Heart left ventricle (tissue), 16 donors: ENCODE measurements around the gene SRPX. TPM values are rescaled to one million over a fixed set of nuclear protein-coding genes. Genes with fewer than 3 reads are reported as not detected.

Experiments
- ATAC-seq, 4 donors: fragments of 200-7000 bp; cut with Tn5 transposase; one replicate each; pipeline ENCODE4 v1.9.1; 2020 to 2022; ENCODE audit warnings: moderate library complexity in 4 of 4, mild to moderate bottlenecking in 3 of 4, moderate number of reproducible peaks in 1 of 4
- DNase-seq, 5 donors: peaks; one replicate each; pipeline ENCODE4 v3.0.0-alpha.2; 2020
- H3K27ac ChIP-seq, 12 donors: fragments of 200-600 bp; sonication (generic) in 4 of 12; one replicate each; pipeline versions ENCODE4 v1.5.0 to v1.8.0; 2016 to 2022; ENCODE audit warnings: mild to moderate bottlenecking in 2 of 12
- H3K27me3 ChIP-seq, 9 donors: fragments of 200-600 bp; sonication (generic) in 2 of 9; one replicate each; pipeline versions ENCODE4 v1.5.1 to v1.8.0; 2016 to 2022; ENCODE audit warnings: mild to moderate bottlenecking in 3 of 9
- H3K36me3 ChIP-seq, 9 donors: fragments of 200-600 bp; sonication (generic) in 2 of 9; one replicate each; pipeline versions ENCODE4 v1.5.0 to v1.8.0; 2018 to 2022; ENCODE audit warnings: mild to moderate bottlenecking in 2 of 9
- H3K4me1 ChIP-seq, 12 donors: fragments of 200-600 bp; sonication (generic) in 4 of 12; one replicate each; pipeline versions ENCODE4 v1.5.0 to v1.8.0; 2016 to 2022; ENCODE audit warnings: mild to moderate bottlenecking in 3 of 12
- H3K4me3 ChIP-seq, 12 donors: fragments of 200-600 bp; sonication (generic) in 4 of 12; one replicate each; pipeline versions ENCODE4 v1.5.0 to v1.8.0; 2017 to 2022; ENCODE audit warnings: mild to moderate bottlenecking in 9 of 12, moderate library complexity in 4 of 12
- H3K9me3 ChIP-seq, 12 donors: fragments of 200-600 bp; sonication (generic) in 4 of 12; one replicate each; pipeline versions ENCODE4 v1.5.0 to v1.8.0; 2016 to 2022; ENCODE audit warnings: mild to moderate bottlenecking in 1 of 12
- CTCF ChIP-seq, 12 donors: fragments of 200-600 bp; sonication (generic) in 4 of 12; IDR thresholded peaks; one replicate each; pipeline versions ENCODE4 v1.5.0 to v1.8.0; 2018 to 2022; ENCODE audit warnings: antibody characterized with exemption in 12 of 12, mild to moderate bottlenecking in 5 of 12
- POLR2A ChIP-seq, 2 donors: fragments of 450-650 bp; IDR thresholded peaks; one replicate each; pipeline ENCODE4 v1.6.1; 2017; ENCODE audit warnings: antibody characterized with exemption in 2 of 2, mild to moderate bottlenecking in 2 of 2, moderate library complexity in 2 of 2
- WGBS, 4 donors: extraction: QIAGEN DNeasy Blood & Tissue Kit in 2 of 4; methylation state at CpG; one replicate each; pipeline versions ENCODE4 v1.1.5 to v1.1.7; 2013 to 2018; 5-methylcytosine and 5-hydroxymethylcytosine counted together
- intact Hi-C, 10 donors: fragments of 100-400 bp; cut with DNase I; formaldehyde crosslinking; loops; one replicate each; pipeline versions ENCODE4 v1.11.1 to v1.14.2; 2022
- polyA plus RNA-seq, 2 donors: library from polyadenylated mRNA; stranded (reverse); fragments of 200-250 nt; gene quantifications; one replicate each; pipeline ENCODE4 v1.2.3, GENCODE V29; 2013
- total RNA-seq, 9 donors: library from RNA; depleted of rRNA in 2 of 9; stranded (reverse); fragments of >200 nt in 2 of 9; fragmentation: NEBNext Ultra II Directional in 3 of 9; extraction: Animal tissue kit (Norgen Biotek cat#: 25700) in 3 of 9; gene quantifications; one replicate each; pipeline versions ENCODE4 v1.1.0 to v1.2.4, GENCODE V29; 2016 to 2023
- donor health status: ischemic (EF 13 %, LVEDD 7.1; RV severe dilation, severe dysfunction).
- donor health status: healthy with polysubstance abuse.
- donor health status: DM: no; HTN: yes; CAD: no.
- donor health status: DM: no; HTN: no; CAD: no.
- donor health status: ischemic (EF 25% LVEDD 6.9; RV normal size, moderate dysfunction).
- donor health status: ischemic (EF 25% LVEDD 5.7; RV mildly dilated, moderate dysfunction).
- donor health status: healthy.
- donor health status: DM: yes; HTN: yes; CAD: no.
- donor health status: ischemic (EF 35%, LVEDD 5.7; RV mildly dilated, moderate dysfunction).
- donor health status: nonischemic (EF 11% LVEDD 7.7; RV severe dilation, severe dysfunction).
- donor health status: DM: yes; HTN: yes; CAD: no.
- donor health status: PGD.
- donor health status: ischemic (EF 29% LVEDD 5.4; RV normal size, mild dysfunction).
- donor health status: nonischemic (EF 23%, LVEDD 6.1; RV moderate dilation, normal function).

The SRPX gene
- total and polyA plus RNA-seq, 11 donors = 38.2 to 137 (median 53.8) TPM

DNA sequence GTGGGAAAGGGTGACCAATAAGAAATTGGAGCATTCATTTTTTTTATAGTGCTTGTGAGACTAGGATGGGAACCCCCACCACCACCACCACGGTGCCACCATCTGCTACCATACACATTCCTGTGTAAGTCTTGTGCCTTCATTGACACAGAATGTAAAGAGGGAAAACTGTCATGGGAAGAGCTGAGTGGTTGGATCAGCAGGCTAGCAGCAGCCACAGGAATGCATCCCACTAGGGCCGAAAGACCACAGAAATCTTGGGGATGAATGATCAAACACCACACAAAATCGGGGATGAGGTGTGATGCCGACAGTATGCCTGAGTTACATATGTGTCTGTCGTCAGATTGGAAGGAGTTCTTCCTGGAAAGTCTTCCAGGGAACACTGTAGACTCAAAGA is 69.2 kb downstream of the SRPX start:
- 65 to 86% (median 77%) methylated on average over 5 of the region's 5 CpGs for WGBS, 4 donors
- TF ChIP-seq POLR2A (IDR thresholded peaks at IDR 0.05) (no peak), CTCF (IDR thresholded peaks at IDR 0.05) (no peak)

DNA sequence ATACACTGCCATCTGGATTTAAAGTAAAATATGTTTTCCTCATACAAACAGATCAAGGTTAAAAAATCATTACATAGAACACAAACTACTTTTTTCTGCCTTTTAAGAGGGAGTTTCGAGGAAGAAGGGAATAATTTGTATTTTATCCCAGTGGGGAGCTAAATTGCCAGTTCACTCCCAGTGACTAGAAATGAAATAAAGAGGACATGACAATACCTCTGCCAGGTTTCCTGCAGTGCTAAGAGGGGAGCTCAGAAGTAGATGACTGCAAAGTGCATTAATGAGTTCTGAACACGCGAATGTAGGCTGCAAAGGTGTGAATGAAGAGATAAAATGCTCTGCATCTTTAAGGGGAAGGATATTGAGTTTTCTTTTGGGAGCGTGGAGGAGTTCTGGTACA is 69.7 kb downstream of the SRPX start:
- Histone ChIP-seq H3K27me3 (peaks cover 0 to 7% (median 0%) of the 10 kb centered on the region in 9 donors), H3K9me3 (no peaks in the 10 kb centered on the region), H3K27ac (no peak overlapping the region), H3K4me1 (peaks cover 0 to 4% (median 0%) of the 10 kb centered on the region in 12 donors), H3K36me3 (peaks cover 0 to 8% (median 0%) of the 10 kb centered on the region in 9 donors), H3K4me3 (no peak overlapping the region)
- ATAC-seq = no peak
- 59 to 85% (median 75%) methylated on average over 4 of the region's 4 CpGs for WGBS, 4 donors
- DNase-seq = no peak
- intact Hi-C loops = no loop called here
- TF ChIP-seq POLR2A (IDR thresholded peaks at IDR 0.05) = no peak
- no peak for TF ChIP-seq CTCF (IDR thresholded peaks at IDR 0.05)

More for the DNA sequence above, 69.2 kb downstream of the SRPX start:
- Histone ChIP-seq H3K4me3 (no peak overlapping the region), H3K27me3 (peaks cover 0 to 7% (median 0%) of the 10 kb centered on the region in 9 donors), H3K36me3 (peaks cover 0 to 9% (median 0%) of the 10 kb centered on the region in 9 donors), H3K9me3 (no peaks in the 10 kb centered on the region), H3K4me1 (peaks cover 0 to 4% (median 0%) of the 10 kb centered on the region in 12 donors), H3K27ac (no peak overlapping the region)
- ATAC-seq (no peak), DNase-seq (no peak)
- intact Hi-C loops = no loop called here

DNA sequence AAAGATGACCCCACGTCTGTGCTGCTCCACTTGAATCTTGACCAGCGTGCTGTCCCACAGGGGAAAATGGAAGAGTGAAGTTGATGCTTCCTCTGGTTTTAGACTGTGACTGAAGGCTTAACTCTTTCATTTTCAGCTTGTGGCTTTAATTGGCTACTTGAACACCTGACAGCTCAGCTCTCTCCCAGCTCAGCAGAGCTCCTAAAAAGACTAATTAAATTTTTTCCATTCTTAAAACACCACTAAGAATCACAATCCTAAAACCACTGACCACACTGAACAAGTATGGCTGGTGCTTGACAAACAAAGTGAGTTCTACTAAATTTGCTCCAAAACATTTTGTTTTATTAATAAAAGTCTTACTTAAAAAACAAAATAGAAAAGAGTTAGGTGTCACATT is 71.7 kb downstream of the SRPX start:
- WGBS, 4 donors = 58 to 88% (median 79%) methylated on average over 2 of the region's 2 CpGs
- no peaks in the 10 kb centered on the region for H3K4me1 ChIP-seq
- no peak for ATAC-seq
- no peak overlapping the region for H3K27ac ChIP-seq
- no peaks in the 10 kb centered on the region for H3K9me3 ChIP-seq
- intact Hi-C loops = no loop called here
- peaks cover 0 to 19% (median 0%) of the 10 kb centered on the region in 9 donors for H3K27me3 ChIP-seq
- peaks cover 0 to 7% (median 0%) of the 10 kb centered on the region in 9 donors for H3K36me3 ChIP-seq
- no peak overlapping the region for H3K4me3 ChIP-seq
- no peak for DNase-seq
- no peak for TF ChIP-seq POLR2A (IDR thresholded peaks at IDR 0.05)
- TF ChIP-seq CTCF (IDR thresholded peaks at IDR 0.05) = no peak

- no peak for DNase-seq
- intact Hi-C loops = no loop called here
- peak in 2 of 4 donors; percentile 61 to 81 for ATAC-seq
- peaks cover 0 to 27% (median 0%) of the 10 kb centered on the region in 9 donors for H3K27me3 ChIP-seq
- no peak for TF ChIP-seq CTCF (IDR thresholded peaks at IDR 0.05)
- TF ChIP-seq POLR2A (IDR thresholded peaks at IDR 0.05) = no peak
- 27 to 63% (median 42%) methylated on average over 1 of the region's 1 CpG for WGBS, 4 donors
- H3K4me3 ChIP-seq = no peak overlapping the region
- no peaks in the 10 kb centered on the region for H3K9me3 ChIP-seq
- H3K27ac ChIP-seq = peak overlapping the region in 1 of 12 donors; percentile 19
- H3K36me3 ChIP-seq = no peaks in the 10 kb centered on the region
- H3K4me1 ChIP-seq = peaks cover 0 to 8% (median 0%) of the 10 kb centered on the region in 12 donors
Observed at GRCh38 chrX:38142610-38143009, 78.1 kb downstream of the SRPX start.
